ENCODE data around the gene SKAP2.

DNA sequence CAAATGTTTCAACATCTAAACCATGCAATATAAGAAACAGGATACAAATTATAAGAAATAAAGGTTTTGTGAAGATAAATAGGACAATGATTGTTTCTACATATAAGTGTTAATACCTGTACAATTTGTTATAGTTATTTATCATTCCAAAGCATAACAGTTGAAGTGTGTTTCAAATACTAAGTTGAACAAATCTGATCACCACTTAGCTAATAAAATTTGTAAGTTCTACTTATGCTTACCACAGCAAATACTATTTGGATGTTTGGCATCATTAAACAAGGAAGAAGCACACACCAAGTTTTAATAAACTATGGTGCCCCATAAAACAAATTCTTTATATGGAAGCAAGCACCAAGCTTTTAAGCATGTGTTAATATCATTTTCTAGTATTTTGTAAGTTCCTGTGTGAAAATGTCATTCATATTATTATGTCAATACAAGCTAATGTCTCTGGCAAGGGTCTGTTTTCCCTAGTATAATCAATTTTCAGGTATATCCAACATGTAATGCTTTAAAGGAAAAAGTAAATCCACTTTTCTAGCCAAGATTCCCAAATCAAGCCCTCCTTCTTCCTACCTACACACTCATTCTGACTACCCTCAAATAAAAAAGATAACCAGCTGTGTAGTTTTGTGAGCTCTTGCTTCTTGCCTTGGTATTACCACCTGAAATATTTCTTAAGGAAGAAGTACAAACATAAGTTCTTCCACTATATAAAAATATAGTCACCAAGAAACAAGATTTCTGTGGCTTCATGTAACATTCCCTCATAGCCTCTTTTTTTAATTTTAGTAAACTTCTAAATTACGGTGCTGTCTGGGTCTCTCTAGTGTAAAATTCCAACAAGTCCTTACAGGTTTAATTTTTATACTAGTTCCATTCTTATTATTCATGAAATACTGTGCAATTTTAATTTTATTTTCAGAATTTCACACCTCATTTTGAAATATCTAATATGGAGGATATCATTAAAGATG lies 9.2 kb downstream of the SKAP2 start:
- TF ChIP-seq CTCF (IDR thresholded peaks at IDR 0.05), result no peak
- TF ChIP-seq EP300 (IDR thresholded peaks at IDR 0.05), result no peak
- TF ChIP-seq POLR2A (IDR thresholded peaks at IDR 0.05), result no peak
- TF ChIP-seq POLR2AphosphoS5 (IDR thresholded peaks at IDR 0.05), result peak in 1 of 4 donors; percentile 3
